T47D (cell line): ENCODE measurements around the gene CP.
"Not testable (repeated sequence)": the region's sequence is repeated elsewhere in the genome, so short reads cannot be mapped to it uniquely, and the experiment has no call there.

Experiments
- DNase-seq, 2 experiments: peaks; one replicate each; pipeline versions ENCODE4 v3.0.0 to v3.0.0-alpha.2; 2011 to 2012; ENCODE audit warnings: low read depth in 1 of 2, low spot score in 1 of 2
- JUND ChIP-seq: IDR thresholded peaks from 2 replicates; pipeline ENCODE4 v1.6.1; 2012; ENCODE audit warnings: low read depth
- in situ Hi-C: cut with HindIII; loops from 2 replicates; pipeline ENCODE4 v1.10.0; 2016; ENCODE audit warnings: low sequenced_read_pairs, low pct_unique_long_range_greater_than_20kb

The CP gene

GRCh38 chr3:149245738-149246451 is 24.3 kb upstream of the CP start:
- DNase-seq = peak; percentile 22 to 45
- TF ChIP-seq JUND = no peak
- in situ Hi-C loops = no loop called here

GRCh38 chr3:149243540-149243939 is 21.9 kb upstream of the CP start:
- in situ Hi-C loops = no loop called here
- DNase-seq = no peak
- no peak for TF ChIP-seq JUND

GRCh38 chr3:149239357-149239936 is 17.8 kb upstream of the CP start:
- no peak for DNase-seq
- in situ Hi-C loops = no loop called here
- TF ChIP-seq JUND = no peak

GRCh38 chr3:149238268-149238667 is 16.6 kb upstream of the CP start:
- DNase-seq, in situ Hi-C loops: not testable (repeated sequence)

GRCh38 chr3:149235599-149236424 is 14.2 kb upstream of the CP start:
- no peak for TF ChIP-seq JUND
- in situ Hi-C loops = no loop called here
- DNase-seq = no peak

GRCh38 chr3:149234671-149235245 is 13.1 kb upstream of the CP start:
- TF ChIP-seq JUND = no peak
- no peak for DNase-seq
- in situ Hi-C loops = no loop called here

GRCh38 chr3:149233323-149233722 is 11.7 kb upstream of the CP start:
- in situ Hi-C loops = no loop called here
- TF ChIP-seq JUND = no peak
- no peak for DNase-seq

GRCh38 chr3:149231871-149232270 is 10.2 kb upstream of the CP start:
- in situ Hi-C loops = no loop called here

GRCh38 chr3:149227591-149228268 is 6.1 kb upstream of the CP start:
- in situ Hi-C loops = no loop called here
- no peak for DNase-seq
- TF ChIP-seq JUND = no peak

More at GRCh38 chr3:149231871-149232270, 10.2 kb upstream of the CP start:
- no peak for DNase-seq
- no peak for TF ChIP-seq JUND

- no peak for DNase-seq
- TF ChIP-seq JUND = no peak
- in situ Hi-C loops = no loop called here
Measured at GRCh38 chr3:149226776-149227175, 5.1 kb upstream of the CP start.

GRCh38 chr3:149224736-149225594 is 3.3 kb upstream of the CP start:
- peak; percentile 28 to 30 for DNase-seq
- in situ Hi-C loops = no loop called here
- TF ChIP-seq JUND = no peak
